H1 (cell line): ENCODE data around the gene HOXC5. TPM values are rescaled to one million over a fixed set of nuclear protein-coding genes. Genes with fewer than 3 reads are reported as not detected.

ENCODE experiments used
- E2F6 ChIP-seq: IDR thresholded peaks from 2 replicates; pipeline ENCODE4 v1.6.1; 2012; ENCODE audit warnings: inconsistent platforms
- POLR2AphosphoS5 ChIP-seq: IDR thresholded peaks from 2 replicates; pipeline ENCODE4 v1.6.1; 2011; ENCODE audit warnings: low read depth, low read length
- polyA plus RNA-seq, 7 experiments: library from polyadenylated mRNA; depleted of rRNA in 3 of 7; stranded (reverse) in 5 of 7; unstranded in 2 of 7; fragments of >200 nt in 5 of 7; fragments of 200-250 nt in 2 of 7; gene quantifications; 1 replicate in 5 of 7; 2 replicates in 1 of 7; 4 replicates in 1 of 7; pipeline versions ENCODE4 v1.2.1 to v1.2.3, GENCODE V29; 2011 to 2013; ENCODE audit warnings: missing spikeins in 2 of 7, mixed read lengths in 2 of 7
- total RNA-seq: library from RNA; stranded (reverse); fragmentation: NEBNext Ultra II Directional; extraction: Animal tissue kit (Norgen Biotek cat#: 25700); gene quantifications from 2 replicates; pipeline ENCODE4 v1.2.1, GENCODE V29; 2021

The HOXC5 gene
- total and polyA plus RNA-seq, 2 of the 8 experiments (the other 6 are each of a cell fraction or from before 2014, with no cell fraction given), result not detected

- no peak for TF ChIP-seq E2F6
- TF ChIP-seq POLR2AphosphoS5, result no peak
Measured at GRCh38 chr12:54068418-54069070, 35.7 kb downstream of the HOXC5 start (continued).
